ENCODE results near the gene DLL4. TPM values are rescaled to one million over a fixed set of nuclear protein-coding genes. Genes with fewer than 3 reads are reported as not detected.
A peak's percentile ranks its signal among the peaks of the same experiment; 100 is the strongest.
"Not testable (repeated sequence)": the region's sequence is repeated elsewhere in the genome, so short reads cannot be mapped to it uniquely, and the experiment has no call there.

The DLL4 gene
- total RNA-seq, 3 donors from 2014 or later: 9.4 to 23.0 (median 15.6) TPM

GRCh38 chr15:40958146-40958545 lies 29.0 kb downstream of the DLL4 start:
- no peak for DNase-seq
- intact Hi-C loops (cut with DNase I, micrococcal nuclease): no loop called here

GRCh38 chr15:40958723-40959122 lies 29.6 kb downstream of the DLL4 start:
- TF ChIP-seq CTCF (IDR thresholded peaks at IDR 0.05): no peak
- H3K36me3 ChIP-seq (ENCODE audit: low read depth): no peaks in the 10 kb centered on the region
- no peak overlapping the region for H3K4me3 ChIP-seq
- peaks cover 6% of the 10 kb centered on the region for H3K4me1 ChIP-seq (ENCODE audit: low read depth)
- ATAC-seq: no peak
- no peak for DNase-seq
- H3K9me3 ChIP-seq: no peaks in the 10 kb centered on the region
- intact Hi-C loops (cut with DNase I, micrococcal nuclease): no loop called here

More at GRCh38 chr15:40958146-40958545, 29.0 kb downstream of the DLL4 start:
- Histone ChIP-seq H3K4me3 (no peak overlapping the region), H3K9me3 (no peaks in the 10 kb centered on the region), H3K36me3 (ENCODE audit: low read depth) (no peaks in the 10 kb centered on the region), H3K4me1 (ENCODE audit: low read depth) (peaks cover 8% of the 10 kb centered on the region)
- TF ChIP-seq CTCF (IDR thresholded peaks at IDR 0.05): no peak
- ATAC-seq: no peak

- Histone ChIP-seq H3K36me3 (ENCODE audit: low read depth) (no peaks in the 10 kb centered on the region), H3K9me3 (no peaks in the 10 kb centered on the region), H3K4me1 (ENCODE audit: low read depth) (no peaks in the 10 kb centered on the region), H3K4me3 (no peak overlapping the region)
- ATAC-seq (no peak), DNase-seq (no peak)
- no peak for TF ChIP-seq CTCF (IDR thresholded peaks at IDR 0.05)
- intact Hi-C loops (cut with DNase I, micrococcal nuclease): no loop called here
Observed at GRCh38 chr15:40959331-40960141, 30.4 kb downstream of the DLL4 start.

GRCh38 chr15:40960151-40960885 lies 31.2 kb downstream of the DLL4 start:
- Histone ChIP-seq H3K4me1 (ENCODE audit: low read depth) (no peaks in the 10 kb centered on the region), H3K36me3 (ENCODE audit: low read depth) (no peaks in the 10 kb centered on the region), H3K9me3 (no peaks in the 10 kb centered on the region), H3K4me3 (no peak overlapping the region)
- intact Hi-C loops (cut with DNase I, micrococcal nuclease): no loop called here
- ATAC-seq (peak; percentile 15), DNase-seq (no peak)
- TF ChIP-seq CTCF (IDR thresholded peaks at IDR 0.05): no peak

- ATAC-seq: peak; percentile 98
- intact Hi-C loops (cut with DNase I, micrococcal nuclease): no loop called here
Observed at GRCh38 chr15:40960925-40961324, 31.8 kb downstream of the DLL4 start.

GRCh38 chr15:40961740-40962139 lies 32.6 kb downstream of the DLL4 start:
- intact Hi-C loops (cut with DNase I, micrococcal nuclease); H3K4me3 ChIP-seq; H3K4me1 ChIP-seq (ENCODE audit: low read depth); DNase-seq; ATAC-seq; H3K9me3 ChIP-seq; H3K36me3 ChIP-seq (ENCODE audit: low read depth): not testable (repeated sequence)

More at GRCh38 chr15:40960925-40961324, 31.8 kb downstream of the DLL4 start:
- DNase-seq: peak; percentile 80 to 91 (median 85)
- no peaks in the 10 kb centered on the region for H3K36me3 ChIP-seq (ENCODE audit: low read depth)
- no peak for TF ChIP-seq CTCF (IDR thresholded peaks at IDR 0.05)
- no peaks in the 10 kb centered on the region for H3K9me3 ChIP-seq
- peaks cover 4% of the 10 kb centered on the region for H3K4me1 ChIP-seq (ENCODE audit: low read depth)
- H3K4me3 ChIP-seq: no peak overlapping the region

GRCh38 chr15:40962317-40962716 lies 33.2 kb downstream of the DLL4 start:
- H3K9me3 ChIP-seq; H3K4me3 ChIP-seq; H3K4me1 ChIP-seq (ENCODE audit: low read depth); DNase-seq; intact Hi-C loops (cut with DNase I, micrococcal nuclease); ATAC-seq; H3K36me3 ChIP-seq (ENCODE audit: low read depth): not testable (repeated sequence)
